NCI-H345 treated with DMSO at 0.1 percent for 48 hours (cell line): ENCODE data around the gene ZFYVE28.

Experiments
- DNase-seq: peaks from one replicate; lab custom pipeline; 2025; ENCODE audit not compliant: unreplicated experiment; lab: John Stamatoyannopoulos, UW

ZFYVE28 gene

DNA sequence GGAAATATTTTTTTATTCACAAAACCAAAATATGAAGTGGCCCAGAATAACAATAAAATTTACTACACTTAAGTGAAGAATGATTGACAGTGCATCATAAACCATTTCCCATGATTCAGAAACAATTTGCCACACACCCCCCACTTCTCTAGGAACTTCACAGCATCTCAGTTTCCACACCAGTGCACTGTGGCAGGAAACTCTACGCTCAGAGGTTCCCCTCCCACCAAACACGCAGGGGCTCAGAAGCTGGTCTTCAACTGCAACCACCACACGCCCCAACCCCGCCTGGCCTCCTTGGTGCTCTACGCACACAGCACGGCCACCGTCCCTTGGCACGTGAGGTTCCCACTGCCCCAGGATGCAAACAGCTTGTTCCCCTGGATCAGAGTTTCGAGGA lies 63.7 kb downstream of the ZFYVE28 start:
- no peak for DNase-seq

- no peak for DNase-seq
Measured at GRCh38 chr4:2354118-2354517, 64.3 kb downstream of the ZFYVE28 start.

- DNase-seq = no peak
Measured at GRCh38 chr4:2353222-2354107, 65.0 kb downstream of the ZFYVE28 start.

- no peak for DNase-seq
Measured at GRCh38 chr4:2352729-2353221, 65.7 kb downstream of the ZFYVE28 start.

GRCh38 chr4:2352171-2352570 lies 66.3 kb downstream of the ZFYVE28 start:
- DNase-seq = no peak

- no peak for DNase-seq
Measured at GRCh38 chr4:2350982-2351381, 67.5 kb downstream of the ZFYVE28 start.

DNA sequence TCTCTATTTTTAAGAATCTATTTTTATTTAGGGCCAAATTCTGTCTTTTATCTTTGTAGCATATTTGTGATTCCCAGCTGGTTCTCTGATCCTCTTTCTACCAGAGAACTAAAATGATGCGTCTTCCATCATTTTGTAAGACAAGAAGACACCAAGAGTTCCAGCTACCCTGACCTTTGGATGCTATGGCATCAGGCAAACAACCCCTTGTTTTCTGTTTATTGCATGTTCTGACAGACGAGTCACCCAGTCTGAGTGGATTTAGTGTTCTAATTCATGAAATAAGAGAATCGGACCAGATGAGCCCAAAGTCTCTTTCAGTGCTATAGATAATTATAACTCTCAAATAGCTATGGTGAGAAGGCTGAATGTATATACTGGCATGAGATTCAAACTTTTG lies 69.7 kb downstream of the ZFYVE28 start:
- no peak for DNase-seq

DNA sequence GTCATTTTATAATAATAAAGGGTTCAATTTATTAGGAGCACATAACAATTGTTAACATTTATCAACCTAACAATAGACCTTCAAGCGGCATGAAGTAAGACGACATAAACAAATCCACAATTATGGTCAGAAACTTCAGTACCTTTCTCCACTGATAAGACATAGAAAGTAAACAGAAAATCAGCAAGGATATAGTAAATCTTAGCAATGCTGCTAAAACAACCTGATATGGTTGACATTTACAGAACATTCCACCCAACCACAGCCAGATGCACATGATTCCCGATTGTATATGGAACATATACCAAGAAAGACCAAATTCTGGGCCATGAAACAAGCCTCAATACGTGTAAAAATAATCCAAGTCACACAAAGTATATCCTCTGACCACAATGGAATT lies 71.3 kb downstream of the ZFYVE28 start:
- no peak for DNase-seq

- DNase-seq = no peak
Measured at GRCh38 chr4:2343476-2343875, 75.0 kb downstream of the ZFYVE28 start.

- no peak for DNase-seq
Measured at GRCh38 chr4:2341911-2342652, 76.4 kb downstream of the ZFYVE28 start.

DNA sequence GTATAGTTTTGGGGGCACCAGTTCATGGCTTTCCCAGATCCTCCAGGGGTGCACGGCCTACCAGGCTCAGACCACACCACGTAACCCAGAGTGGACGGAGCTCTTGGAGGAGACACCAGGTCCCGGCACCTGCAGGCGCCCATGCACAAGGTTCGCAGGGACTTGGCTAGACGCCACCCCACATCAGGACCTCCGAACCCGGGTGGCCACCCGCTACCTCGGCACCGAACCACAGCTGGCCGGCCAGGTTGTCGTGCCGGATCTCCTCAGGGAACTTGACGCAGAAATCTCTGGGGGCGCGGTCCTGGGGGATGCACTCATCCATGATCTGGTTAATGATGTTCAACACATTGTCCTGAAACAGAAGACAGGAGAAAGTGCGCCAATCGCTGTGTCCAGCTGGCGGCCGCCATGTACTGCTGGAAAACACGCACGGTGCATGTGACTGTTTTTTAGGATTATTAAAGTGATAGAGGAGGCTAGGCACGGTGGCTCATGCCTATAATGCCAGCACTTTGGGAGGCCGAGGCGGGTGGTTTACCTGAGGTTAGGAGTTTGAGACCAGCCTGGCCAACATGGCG lies 77.1 kb downstream of the ZFYVE28 start:
- DNase-seq = no peak

DNA sequence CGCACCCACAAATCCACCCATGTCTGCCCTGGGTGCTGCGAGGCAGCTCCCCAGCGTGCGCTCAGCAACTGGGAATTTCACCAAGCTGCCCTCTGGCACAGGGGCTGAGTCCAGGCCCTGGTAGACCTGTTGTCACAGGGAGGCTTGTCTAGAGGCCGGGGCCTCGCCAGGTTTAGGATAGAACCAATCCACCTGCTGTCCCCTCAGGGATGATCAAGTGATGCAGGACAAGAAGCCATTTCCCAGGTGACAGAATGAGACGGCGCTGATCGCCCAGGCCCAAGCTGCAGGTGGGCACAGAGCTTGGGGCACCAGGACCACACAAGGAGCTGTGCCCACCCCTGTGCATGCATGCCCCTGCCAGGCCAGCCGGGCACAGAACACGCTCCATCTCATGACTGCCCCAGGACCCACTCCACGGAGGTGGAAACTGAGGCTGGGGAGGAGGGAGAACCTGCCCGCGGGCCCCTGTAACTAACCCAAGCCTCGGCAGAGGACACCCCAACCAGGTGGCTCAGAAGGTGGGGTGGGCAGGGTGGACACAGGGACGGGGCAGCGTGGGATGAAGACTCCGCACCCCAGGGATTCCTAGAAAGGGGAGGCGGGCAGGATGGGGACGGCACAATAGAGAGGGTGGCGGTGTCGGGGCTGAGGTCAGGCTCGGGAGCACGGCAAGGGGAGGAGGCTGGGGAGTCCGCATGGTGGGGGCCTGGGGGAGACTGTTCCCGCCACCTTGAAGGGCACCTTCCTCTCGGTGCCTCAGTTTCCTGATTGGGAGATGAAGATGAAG lies 78.0 kb downstream of the ZFYVE28 start:
- DNase-seq = no peak

DNA sequence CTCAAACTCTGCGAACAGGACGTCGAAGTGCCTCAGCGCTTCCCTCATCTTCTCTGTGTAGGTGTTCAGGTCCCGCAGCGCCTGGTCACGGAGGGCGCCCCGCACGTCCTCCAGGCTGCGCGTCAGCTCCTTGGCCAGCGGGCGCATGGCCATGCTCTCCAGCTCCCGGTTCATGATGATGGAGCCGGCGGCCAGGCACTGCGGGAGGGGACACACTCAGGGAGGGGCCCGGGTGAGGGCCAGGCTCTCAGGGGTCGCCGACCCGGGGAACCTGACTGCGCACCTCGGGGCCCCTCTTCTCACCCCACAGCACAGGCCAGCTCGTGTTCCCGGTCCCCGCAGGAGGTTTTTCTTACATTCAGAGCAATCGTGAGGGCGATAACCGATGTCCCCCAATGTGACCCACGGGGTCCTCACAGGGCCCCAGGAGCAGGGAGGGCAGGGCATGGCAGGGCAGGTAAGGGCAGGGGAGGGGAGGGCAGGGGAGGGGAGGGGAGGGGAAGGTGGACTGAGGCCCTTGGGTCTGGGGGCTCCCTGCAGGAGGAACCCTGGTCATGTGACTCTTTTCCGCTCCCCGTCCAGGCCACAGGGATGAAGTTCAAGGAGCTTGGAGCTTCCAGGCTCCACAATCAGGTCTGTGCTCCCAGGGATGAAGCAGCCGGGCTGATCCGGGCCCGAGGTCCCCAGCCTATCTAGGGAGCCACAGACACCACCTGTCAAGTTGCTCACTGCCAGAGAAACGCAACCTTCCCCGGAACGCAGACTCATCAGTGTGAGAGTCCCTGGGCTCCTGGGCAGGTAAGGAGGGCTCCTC lies 78.8 kb downstream of the ZFYVE28 start:
- DNase-seq = no peak

GRCh38 chr4:2338754-2339457 lies 79.5 kb downstream of the ZFYVE28 start:
- DNase-seq = no peak

DNA sequence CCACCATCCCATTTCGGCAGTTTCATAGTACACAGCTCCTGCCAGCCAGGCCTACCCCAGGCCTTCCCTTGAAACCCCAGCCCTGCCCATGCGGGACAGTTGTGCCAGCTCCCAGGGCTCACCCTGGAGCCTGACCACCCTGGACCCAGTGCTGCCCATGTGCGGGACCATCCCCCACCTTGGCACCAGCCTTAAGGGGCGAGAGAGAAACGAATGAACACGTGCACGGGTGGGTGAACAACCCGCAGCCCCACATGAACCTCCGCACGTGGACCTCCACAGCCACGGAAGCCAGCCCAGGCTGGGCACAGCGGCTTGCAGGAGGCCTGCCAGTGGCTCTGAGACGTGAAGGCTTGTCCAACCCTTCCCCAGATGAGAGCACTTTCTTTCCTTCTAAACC lies 80.5 kb downstream of the ZFYVE28 start:
- DNase-seq = no peak

DNA sequence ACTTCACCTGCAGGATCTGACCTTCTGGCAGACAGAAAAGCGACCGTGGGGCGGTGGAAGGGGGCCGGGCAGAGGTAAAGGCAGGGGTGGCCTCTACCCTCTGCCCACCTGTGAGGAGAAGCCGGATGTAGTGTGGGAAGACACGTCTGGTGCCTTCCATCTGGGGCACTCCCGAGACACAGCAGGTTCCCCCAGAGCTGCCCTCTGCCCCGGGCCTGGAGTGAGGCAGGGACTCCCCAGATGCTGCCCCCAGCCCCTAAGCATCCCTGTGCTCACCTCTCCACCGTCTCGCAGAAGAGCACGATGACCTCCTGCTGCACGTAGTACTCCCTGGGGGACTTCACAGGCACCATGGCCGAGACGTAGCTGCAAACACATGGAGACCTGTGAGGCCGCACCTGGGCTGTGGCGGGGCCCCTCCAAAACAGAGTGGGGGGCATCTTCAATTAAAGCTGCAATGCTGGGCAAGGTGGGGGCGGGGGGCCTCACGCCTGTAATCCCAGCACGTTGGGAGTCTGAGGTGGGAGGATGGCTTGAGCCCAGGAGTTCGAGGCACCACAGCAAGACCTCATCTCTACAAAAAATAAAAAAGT lies 81.2 kb downstream of the ZFYVE28 start:
- no peak for DNase-seq

DNA sequence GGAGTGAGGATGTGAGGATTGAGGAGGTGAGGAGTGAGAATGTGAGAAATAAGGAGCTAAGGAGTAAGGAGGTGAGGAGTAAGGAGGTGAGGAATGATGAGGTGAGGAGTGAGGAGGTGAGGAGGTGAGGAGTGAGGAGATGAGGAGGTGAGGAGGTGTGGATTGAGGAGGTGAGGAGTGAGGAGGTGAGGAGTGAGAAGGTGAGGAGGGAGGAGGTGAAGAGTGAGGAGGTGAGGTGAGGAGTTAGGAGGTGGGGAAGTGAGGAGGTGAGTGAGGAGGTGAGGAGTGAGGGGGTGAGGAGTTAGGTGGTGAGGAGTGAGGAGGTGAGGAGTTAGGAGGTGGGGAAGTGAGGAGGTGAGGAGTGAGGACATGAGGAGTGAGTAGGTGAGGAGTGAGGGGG lies 81.8 kb downstream of the ZFYVE28 start:
- no peak for DNase-seq

DNA sequence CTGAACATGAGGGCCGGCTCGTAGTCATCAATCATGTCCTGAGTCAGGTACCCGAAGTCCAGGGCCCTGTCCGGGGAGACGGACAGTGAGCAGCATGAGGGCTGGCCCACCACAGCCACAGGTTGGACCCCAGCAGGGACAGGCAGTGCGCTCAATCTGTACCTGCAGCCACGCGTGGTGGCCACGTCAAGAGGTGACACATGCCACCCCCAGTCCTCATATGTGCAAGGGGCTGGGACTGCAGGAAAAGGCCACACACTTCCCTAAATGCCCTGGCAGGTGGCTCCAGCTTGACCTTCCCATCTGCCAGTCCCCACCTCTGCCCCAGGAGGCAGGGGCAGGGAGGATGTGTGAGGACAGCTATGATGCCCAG lies 82.7 kb downstream of the ZFYVE28 start:
- DNase-seq = no peak
